GM18508 (cell line): ENCODE data around the gene FUT8.
"Not testable (repeated sequence)": the region's sequence is repeated elsewhere in the genome, so short reads cannot be mapped to it uniquely, and the experiment has no call there.

Experiments used
- ATAC-seq: cut with Tn5 transposase; IDR thresholded peaks from one replicate; pipeline ENCODE4 v1.9.1; 2021; ENCODE audit warnings: moderate number of reproducible peaks; ENCODE audit not compliant: insufficient read depth, unreplicated experiment

Gene FUT8

DNA sequence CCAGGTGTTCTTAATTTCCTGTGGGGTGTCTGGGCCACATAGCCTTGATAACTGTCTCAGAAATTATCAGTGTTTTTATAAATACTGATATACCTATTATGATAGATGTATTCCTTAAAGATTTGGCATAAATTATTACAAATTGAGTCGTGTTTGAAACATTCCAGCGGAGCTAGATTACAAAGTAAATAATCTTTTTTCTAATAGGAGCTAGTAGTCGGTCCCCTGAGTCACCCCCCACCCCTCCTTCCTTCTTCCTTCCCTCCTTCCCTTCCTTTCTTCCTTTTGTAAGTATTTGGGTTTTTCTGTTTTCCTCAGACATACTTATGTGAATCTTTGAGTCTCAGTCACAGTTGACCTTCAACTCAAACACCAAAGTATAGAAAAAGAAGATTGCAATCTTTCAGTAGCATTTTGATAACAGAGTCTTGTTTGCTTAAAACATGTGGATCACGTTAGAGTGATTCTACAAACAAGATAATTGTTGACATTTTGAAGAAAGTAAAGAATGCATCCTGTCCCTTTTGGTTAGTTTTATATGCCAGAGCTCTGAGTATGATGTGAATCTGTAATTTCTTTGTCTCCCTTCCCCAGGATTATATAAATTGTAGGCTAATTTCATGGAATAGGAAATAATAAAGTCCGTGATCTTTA lies 264.0 kb downstream of the FUT8 start:
- ATAC-seq = no peak

DNA sequence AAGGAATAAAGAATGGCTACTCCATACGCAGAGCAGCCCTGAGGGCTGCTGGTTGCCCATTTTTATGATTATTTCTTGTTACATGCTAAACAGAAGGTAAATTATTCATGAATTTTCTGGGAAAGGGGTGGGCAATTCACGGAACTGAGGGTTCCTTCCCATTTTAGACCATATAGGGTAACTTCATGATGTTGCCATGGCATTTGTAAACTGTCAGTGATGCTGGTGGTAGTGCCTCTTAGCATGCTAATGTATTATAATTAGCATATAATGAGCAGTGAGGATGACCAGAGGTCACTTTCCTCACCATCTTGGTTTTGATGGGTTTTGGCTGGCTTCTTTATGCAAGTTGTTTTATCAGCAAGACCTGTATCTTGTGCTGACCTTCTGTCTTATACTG lies 273.0 kb downstream of the FUT8 start:
- no peak for ATAC-seq

- no peak for ATAC-seq
Measured at GRCh38 chr14:65686761-65687160, 274.2 kb downstream of the FUT8 start.

GRCh38 chr14:65689070-65689469 lies 276.5 kb downstream of the FUT8 start:
- ATAC-seq = no peak

DNA sequence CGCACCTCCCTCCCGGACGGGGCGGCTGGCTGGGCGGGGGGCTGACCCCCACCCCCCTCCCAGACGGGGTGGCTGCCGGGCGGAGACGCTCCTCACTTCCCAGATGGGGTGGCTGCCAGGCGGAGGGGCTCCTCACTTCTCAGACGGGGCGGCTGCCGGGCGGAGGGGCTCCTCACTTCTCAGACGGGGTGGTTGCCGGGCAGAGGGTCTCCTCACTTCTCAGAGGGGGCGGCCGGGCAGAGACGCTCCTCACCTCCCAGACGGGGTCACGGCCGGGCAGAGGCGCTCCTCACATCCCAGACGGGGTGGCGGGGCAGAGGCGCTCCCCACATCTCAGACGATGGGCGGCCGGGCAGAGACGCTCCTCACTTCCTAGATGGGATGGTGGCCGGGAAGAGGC lies 280.0 kb downstream of the FUT8 start:
- not testable (repeated sequence) for ATAC-seq

DNA sequence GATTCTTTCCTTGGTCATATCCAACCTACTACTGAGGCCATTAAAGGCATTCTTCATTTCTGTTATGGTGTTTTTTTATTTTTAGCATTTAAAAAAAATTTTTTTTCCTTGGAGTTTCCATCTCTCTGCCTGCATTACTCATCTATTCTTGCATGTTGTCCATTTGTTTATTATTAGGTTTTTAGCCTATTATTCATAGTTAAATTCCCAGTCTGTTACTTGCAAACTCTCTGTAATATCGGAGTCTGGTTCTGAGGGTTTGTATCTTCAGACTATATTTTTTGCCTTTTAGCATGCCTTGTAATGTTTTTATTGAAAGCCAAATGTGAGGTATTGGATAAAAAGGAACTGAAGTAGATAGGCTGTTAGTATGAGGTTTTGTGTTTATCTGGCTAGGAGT lies 284.3 kb downstream of the FUT8 start:
- no peak for ATAC-seq

GRCh38 chr14:65703521-65703920 lies 291.0 kb downstream of the FUT8 start:
- no peak for ATAC-seq

DNA sequence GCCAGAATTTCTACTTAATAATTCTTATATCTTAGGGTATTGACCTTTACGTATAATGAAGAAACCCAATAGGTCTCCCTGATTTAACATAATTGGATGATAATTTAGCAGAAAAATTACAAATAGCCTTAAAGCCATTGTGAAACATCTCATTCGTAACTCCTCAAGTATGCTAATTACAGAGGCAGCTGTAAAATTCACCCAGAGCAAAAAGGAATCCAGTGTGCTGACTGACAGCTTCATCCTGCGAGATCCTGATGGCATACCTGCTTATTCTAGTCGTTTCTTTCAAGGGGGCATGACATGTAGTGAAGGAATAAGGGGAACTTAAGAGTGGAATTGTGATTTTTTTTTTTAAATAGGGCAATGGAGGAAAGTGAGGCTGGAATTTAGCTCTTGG lies 291.5 kb downstream of the FUT8 start:
- no peak for ATAC-seq

DNA sequence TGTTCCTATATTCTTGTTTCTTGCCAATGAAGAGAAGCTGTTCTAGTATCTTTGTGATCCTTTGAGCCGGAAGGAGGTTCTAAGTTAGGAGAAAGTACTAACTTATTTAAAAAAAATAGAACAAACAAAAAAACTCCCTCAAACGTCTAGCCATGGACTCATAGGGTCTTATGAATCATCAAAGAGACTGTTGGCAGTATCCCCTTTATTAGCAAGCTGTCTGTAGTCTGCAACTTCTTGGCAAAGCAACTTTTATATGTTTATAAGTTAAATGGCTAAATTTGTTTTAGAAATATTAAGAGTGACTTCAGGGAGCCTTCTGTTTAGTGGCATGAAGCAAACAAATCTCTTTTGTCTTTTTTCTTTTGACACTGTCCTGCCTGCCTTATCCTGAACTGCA lies 291.9 kb downstream of the FUT8 start:
- ATAC-seq = no peak

GRCh38 chr14:65704850-65705249 lies 292.3 kb downstream of the FUT8 start:
- ATAC-seq = no peak

DNA sequence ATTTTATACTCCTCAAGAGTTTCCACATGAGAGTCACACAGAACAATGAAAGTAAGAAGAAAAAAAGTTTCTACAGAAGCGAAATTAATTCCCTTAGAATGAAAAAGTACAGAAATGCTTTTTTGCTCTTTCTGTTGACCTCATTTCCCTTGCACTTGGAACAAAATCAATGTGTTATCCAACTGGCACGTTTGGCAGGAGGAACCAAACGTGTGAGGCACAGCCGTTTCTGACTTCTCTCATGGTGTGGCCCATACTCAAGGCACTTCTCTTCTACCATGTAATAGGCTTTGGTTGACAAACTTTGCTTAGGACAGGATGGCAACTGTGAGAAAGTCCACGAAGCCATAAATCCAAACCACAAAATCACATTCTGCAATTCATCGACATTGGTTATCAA lies 297.0 kb downstream of the FUT8 start:
- ATAC-seq = no peak

DNA sequence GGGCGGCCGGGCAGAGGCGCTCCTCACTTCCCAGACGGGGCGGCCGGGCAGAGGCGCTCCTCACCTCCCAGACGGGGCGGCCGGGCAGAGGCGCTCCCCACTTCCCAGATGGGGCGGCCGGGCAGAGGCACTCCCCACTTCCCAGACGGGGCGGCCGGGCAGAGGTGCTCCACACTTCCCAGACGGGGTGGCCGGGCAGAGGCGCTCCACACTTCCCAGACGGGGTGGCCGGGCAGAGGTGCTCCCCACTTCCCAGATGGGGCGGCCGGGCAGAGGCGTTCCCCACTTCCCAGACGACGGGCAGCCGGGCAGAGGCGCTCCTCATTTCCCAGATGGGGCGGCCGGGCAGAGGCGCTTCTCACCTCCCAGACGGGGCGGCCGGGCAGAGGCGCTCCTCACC lies 304.3 kb downstream of the FUT8 start:
- not testable (repeated sequence) for ATAC-seq

DNA sequence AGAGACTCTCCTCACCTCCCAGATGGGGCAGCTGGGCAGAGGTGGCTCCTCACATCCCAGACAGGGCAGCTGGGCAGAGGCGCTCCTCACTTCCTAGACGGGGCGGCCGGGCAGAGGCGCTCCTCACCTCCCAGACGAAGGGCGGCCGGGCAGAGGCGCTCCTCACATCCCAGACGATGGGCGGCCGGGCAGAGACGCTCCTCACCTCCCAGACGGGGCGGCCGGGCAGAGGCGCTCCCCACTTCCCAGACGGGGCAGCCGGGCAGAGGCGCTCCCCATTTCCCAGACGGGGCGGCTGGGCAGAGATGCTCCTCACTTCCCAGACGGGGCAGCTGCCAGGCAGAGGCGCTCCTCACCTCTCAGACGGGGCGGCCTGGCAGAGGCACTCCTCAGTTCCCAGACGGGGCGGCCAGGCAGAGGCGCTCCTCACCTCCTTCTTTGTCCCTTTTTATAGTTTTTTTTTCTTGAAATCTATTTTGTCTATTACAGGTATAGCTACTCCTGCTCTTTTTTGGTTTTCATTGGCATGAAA lies 304.9 kb downstream of the FUT8 start:
- ATAC-seq = not testable (repeated sequence)

GRCh38 chr14:65718629-65719028 lies 306.1 kb downstream of the FUT8 start:
- ATAC-seq = no peak

DNA sequence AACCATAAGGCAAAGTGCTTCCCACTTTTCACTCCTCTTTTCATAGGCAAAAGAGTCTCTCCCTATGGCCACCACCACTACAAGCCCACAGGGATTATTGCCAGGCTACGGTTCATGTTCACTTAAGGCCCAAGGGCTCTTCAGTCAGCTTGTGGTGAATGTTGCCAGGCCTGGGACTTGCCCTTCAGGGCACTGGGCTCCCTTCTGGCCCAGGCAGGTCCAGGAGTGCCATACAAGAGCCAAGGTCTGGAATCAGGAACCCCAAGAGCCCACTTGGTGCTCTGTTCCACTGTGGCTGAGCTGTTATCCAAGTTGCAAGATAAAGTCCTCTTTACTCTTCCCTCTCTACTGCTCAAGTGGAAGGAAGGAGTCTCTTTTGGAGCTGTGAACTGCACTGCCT lies 307.6 kb downstream of the FUT8 start:
- no peak for ATAC-seq

DNA sequence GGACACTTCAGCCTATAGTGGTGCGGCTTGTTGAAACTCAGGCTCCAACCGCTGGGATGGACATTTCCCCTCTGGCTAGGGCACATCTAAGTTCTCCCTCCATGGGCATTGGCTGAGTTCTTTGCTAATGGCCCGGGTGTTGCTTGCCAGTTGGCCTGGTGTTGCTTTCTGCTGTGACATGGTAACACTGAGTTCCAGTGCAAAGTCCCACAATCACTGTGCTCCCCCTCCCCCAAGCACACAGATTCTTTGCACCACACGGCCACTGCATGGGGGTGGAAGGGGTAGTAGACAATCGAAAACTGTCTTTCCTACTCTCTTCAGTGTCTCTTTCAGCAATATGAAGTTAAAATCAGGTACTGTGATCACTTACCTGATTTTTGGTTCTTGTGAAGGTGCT lies 308.2 kb downstream of the FUT8 start:
- no peak for ATAC-seq

DNA sequence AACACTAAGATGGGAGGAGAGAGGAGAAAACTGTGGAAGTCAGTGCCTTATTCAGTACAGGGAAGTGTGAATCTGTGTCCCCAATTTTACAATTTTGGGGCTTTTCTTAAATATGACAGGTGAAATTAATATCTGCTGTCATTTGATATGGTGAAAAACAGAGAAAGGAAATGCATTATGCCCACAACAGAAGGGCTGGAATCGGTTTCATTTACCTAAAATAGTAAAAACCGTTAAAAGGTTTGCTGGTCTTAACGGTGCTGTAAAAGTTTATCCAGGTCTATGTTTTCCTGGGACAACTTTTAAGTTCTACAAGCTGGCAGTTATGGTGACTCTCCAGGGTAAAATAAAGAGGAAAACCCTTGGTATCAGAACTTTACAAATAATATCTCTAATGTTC lies 310.8 kb downstream of the FUT8 start:
- no peak for ATAC-seq

GRCh38 chr14:65728604-65729003 lies 316.1 kb downstream of the FUT8 start:
- no peak for ATAC-seq

DNA sequence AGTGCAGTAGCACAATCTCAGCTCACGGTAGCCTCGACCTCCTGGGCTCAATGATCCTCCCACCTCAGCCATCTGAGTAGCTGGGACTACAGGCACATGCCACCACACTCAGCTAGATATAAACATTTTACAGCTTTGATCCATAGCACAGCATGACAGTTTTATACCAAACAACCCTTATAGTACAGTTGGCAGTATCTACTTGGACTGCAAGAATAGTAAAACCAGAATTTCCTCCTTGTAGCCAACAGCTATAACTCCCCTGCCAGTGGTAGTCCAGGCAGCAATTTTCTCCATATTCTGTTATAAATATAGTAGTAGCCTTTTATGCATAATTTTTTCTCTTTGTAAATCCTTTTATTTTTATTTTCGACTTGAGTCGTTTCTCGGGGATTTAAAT lies 317.0 kb downstream of the FUT8 start:
- no peak for ATAC-seq

- peak; percentile 97 for ATAC-seq
Measured at GRCh38 chr14:65731933-65732506, 319.5 kb downstream of the FUT8 start.

DNA sequence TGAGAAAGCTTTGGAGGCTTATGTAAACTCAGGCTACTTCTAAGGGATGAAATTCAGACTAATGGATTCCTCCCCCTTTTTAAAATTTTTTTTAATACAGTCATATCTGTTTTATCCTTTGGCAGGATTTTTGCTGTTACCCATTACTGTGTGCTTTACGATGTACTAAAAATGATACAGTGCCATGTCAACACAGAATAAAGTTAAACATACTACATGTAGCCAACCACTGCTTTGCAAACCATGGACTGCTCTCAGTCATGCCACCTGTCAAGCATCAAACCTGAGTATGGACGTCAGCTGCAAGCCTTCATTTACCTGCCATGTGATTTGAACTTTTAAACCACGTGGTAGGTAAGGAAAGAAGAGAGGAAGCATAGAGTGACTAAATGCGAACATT lies 325.8 kb downstream of the FUT8 start:
- no peak for ATAC-seq
